NCI-H526 treated with DMSO at 0.1 percent for 48 hours (cell line): ENCODE measurements around the gene PHF14.
"Not testable (repeated sequence)": the region's sequence is repeated elsewhere in the genome, so short reads cannot be mapped to it uniquely, and the experiment has no call there.

Experiments used
- DNase-seq: peaks from one replicate; lab custom pipeline; 2025; lab: John Stamatoyannopoulos, UW

The PHF14 gene

GRCh38 chr7:10990748-10991147, 17.1 kb downstream of the PHF14 start:
- not testable (repeated sequence) for DNase-seq

GRCh38 chr7:10995482-10996166, 22.0 kb downstream of the PHF14 start:
- DNase-seq: not testable (repeated sequence)

GRCh38 chr7:10998996-10999757, 25.5 kb downstream of the PHF14 start:
- DNase-seq: no peak

- no peak for DNase-seq
These were observed 31.5 kb downstream of the PHF14 start for GRCh38 chr7:11005202-11005601.

- no peak for DNase-seq
These were observed 32.6 kb downstream of the PHF14 start for GRCh38 chr7:11006291-11006690.

- DNase-seq: no peak
These were observed 36.0 kb downstream of the PHF14 start for GRCh38 chr7:11009631-11010030.

- DNase-seq: no peak
These were observed 47.8 kb downstream of the PHF14 start for GRCh38 chr7:11021468-11021867.

- no peak for DNase-seq
These were observed 53.0 kb downstream of the PHF14 start for GRCh38 chr7:11026452-11027359.

- no peak for DNase-seq
These were observed 62.0 kb downstream of the PHF14 start for GRCh38 chr7:11035661-11036060.

GRCh38 chr7:11039974-11040373, 66.3 kb downstream of the PHF14 start:
- no peak for DNase-seq

GRCh38 chr7:11054033-11054432, 80.4 kb downstream of the PHF14 start:
- DNase-seq: no peak

GRCh38 chr7:11060893-11061292, 87.2 kb downstream of the PHF14 start:
- DNase-seq: no peak

GRCh38 chr7:11062110-11062509, 88.4 kb downstream of the PHF14 start:
- DNase-seq: no peak

- DNase-seq: no peak
These were observed 95.9 kb downstream of the PHF14 start for GRCh38 chr7:11069591-11069990.

- DNase-seq: no peak
These were observed 104.1 kb downstream of the PHF14 start for GRCh38 chr7:11077816-11078215.

- no peak for DNase-seq
These were observed 104.7 kb downstream of the PHF14 start for GRCh38 chr7:11078247-11078834.

- DNase-seq: no peak
These were observed 106.2 kb downstream of the PHF14 start for GRCh38 chr7:11079907-11080306.

GRCh38 chr7:11082121-11082520, 108.4 kb downstream of the PHF14 start:
- DNase-seq: no peak

GRCh38 chr7:11082552-11083213, 109.0 kb downstream of the PHF14 start:
- DNase-seq: no peak

- no peak for DNase-seq
These were observed 109.5 kb downstream of the PHF14 start for GRCh38 chr7:11083214-11083568.

- DNase-seq: peak; percentile 31
These were observed 130.9 kb downstream of the PHF14 start for GRCh38 chr7:11104578-11104977.

GRCh38 chr7:11109659-11110058, 136.0 kb downstream of the PHF14 start:
- no peak for DNase-seq
